ENCODE results near the gene CDRT15. TPM values are rescaled to one million over a fixed set of nuclear protein-coding genes. Genes with fewer than 3 reads are reported as not detected.

Gene CDRT15
- total RNA-seq, 1 experiment from 2014 or later: not detected

DNA sequence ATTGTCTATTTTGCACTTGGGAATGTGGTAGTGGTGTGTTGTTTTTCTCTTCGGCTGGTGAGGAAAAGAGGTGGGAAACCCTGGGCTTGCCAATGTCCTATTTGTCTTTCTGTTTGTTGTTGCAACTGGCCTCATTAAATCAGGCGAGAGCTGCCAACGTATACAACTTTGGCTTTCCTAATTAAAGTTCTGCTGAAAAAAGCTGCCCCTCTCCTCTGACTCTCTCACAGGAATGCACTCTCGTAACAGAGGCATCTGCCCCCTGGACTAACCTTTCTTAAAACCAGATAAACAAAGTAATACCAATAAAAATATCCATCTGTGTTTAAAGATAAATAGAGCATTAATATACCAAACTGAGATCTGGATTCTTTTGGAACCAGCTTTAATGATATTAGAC is 7.8 kb downstream of the CDRT15 start:
- no peak overlapping the region for H4K8ac ChIP-seq (replicated peaks; ENCODE audit: insufficient read length, low read depth, low read length)
- H3K9me3 Mint-ChIP-seq: peaks cover 3 to 11% of the 10 kb centered on the region in 2 experiments; a peak in 4 of 5 replicates
- no peak overlapping the region for H3K4ac ChIP-seq (ENCODE audit: low read depth, low read length)
- H3K4me2 ChIP-seq (ENCODE audit: insufficient read depth, insufficient read length, low read length): no peak overlapping the region
- no peak overlapping the region for H2BK12ac ChIP-seq (ENCODE audit: insufficient read length, low read depth, low read length)
- H3K14ac ChIP-seq (ENCODE audit: insufficient read depth, low read length): no peak overlapping the region
- H4K20me1 ChIP-seq (ENCODE audit: control insufficient read depth, insufficient read depth, insufficient read length): no peaks in the 10 kb centered on the region
- no peak overlapping the region for H3T11ph ChIP-seq (ENCODE audit: low read length)
- H3K9ac ChIP-seq (ENCODE audit: extremely low read depth, insufficient read length, low read length): no peak overlapping the region
- H3K9me3 ChIP-seq (ENCODE audit: control insufficient read depth, low read depth, low read length): no peaks in the 10 kb centered on the region
- no peak overlapping the region for H3K4me3 Mint-ChIP-seq
- no peak overlapping the region for H3K56ac ChIP-seq (ENCODE audit: insufficient read length, low read depth, low read length)
- H2BK20ac ChIP-seq (ENCODE audit: low read depth, low read length, poor library complexity, severe bottlenecking): no peak overlapping the region
- peaks cover 2 to 14% (median 3%) of the 10 kb centered on the region in 3 experiments; a peak in 5 of 7 replicates for H3K36me3 Mint-ChIP-seq (ENCODE audit: insufficient read depth in 1 of 3, low read depth in 3 of 3)
- no peak overlapping the region for H2BK5ac ChIP-seq (ENCODE audit: insufficient read length, low read length)
- H4K5ac ChIP-seq (ENCODE audit: insufficient read length, low read depth, low read length): no peak overlapping the region
- H2AK5ac ChIP-seq (ENCODE audit: insufficient read length, low read length): no peak overlapping the region
- no peaks in the 10 kb centered on the region; the same call in 1 of the 2 replicates for H3K27me3 Mint-ChIP-seq (ENCODE audit: low read depth)
- TF ChIP-seq, protein P1, sequence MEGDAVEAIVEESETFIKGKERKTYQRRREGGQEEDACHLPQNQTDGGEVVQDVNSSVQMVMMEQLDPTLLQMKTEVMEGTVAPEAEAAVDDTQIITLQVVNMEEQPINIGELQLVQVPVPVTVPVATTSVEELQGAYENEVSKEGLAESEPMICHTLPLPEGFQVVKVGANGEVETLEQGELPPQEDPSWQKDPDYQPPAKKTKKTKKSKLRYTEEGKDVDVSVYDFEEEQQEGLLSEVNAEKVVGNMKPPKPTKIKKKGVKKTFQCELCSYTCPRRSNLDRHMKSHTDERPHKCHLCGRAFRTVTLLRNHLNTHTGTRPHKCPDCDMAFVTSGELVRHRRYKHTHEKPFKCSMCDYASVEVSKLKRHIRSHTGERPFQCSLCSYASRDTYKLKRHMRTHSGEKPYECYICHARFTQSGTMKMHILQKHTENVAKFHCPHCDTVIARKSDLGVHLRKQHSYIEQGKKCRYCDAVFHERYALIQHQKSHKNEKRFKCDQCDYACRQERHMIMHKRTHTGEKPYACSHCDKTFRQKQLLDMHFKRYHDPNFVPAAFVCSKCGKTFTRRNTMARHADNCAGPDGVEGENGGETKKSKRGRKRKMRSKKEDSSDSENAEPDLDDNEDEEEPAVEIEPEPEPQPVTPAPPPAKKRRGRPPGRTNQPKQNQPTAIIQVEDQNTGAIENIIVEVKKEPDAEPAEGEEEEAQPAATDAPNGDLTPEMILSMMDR (conservative IDR thresholded peaks at IDR 0.05): no peak
- H2BK15ac ChIP-seq (ENCODE audit: low read depth, low read length): no peak overlapping the region
- no peaks in the 10 kb centered on the region for H3K79me1 ChIP-seq (ENCODE audit: insufficient read depth, low read depth, low read length, poor library complexity, severe bottlenecking)
- H3K27ac ChIP-seq (ENCODE audit: insufficient read length, low read depth, low read length): no peak overlapping the region
- H3K23me2 ChIP-seq (ENCODE audit: insufficient read length, low read depth, low read length, poor library complexity, severe bottlenecking): no peaks in the 10 kb centered on the region
- H3K18ac ChIP-seq (ENCODE audit: insufficient read length, low read depth, low read length): no peak overlapping the region
- H3K79me2 ChIP-seq (ENCODE audit: insufficient read depth, low read length): no peaks in the 10 kb centered on the region
- no peaks in the 10 kb centered on the region for H3K4me1 ChIP-seq (ENCODE audit: insufficient read depth, low read length)
- no peaks in the 10 kb centered on the region for H3K27me3 ChIP-seq (ENCODE audit: insufficient read depth, low read length)
- H4K91ac ChIP-seq (ENCODE audit: insufficient read length, low read depth, low read length): no peak overlapping the region
- H2AFZ ChIP-seq (ENCODE audit: low read length): no peak overlapping the region
- H3K4me1 Mint-ChIP-seq: peaks cover 2% of the 10 kb centered on the region in 2 experiments; a peak in 1 of 4 replicates
- H2BK120ac ChIP-seq (ENCODE audit: low read depth, low read length, poor library complexity, severe bottlenecking): no peak overlapping the region
- DNase-seq: no peak
- no peak overlapping the region for H3K27ac Mint-ChIP-seq
- no CpG with 5 or more reads among the region's 4 CpGs for WGBS (ENCODE audit: extremely low coverage, insufficient read length, low lambda C conversion rate)
- H3K23ac ChIP-seq (ENCODE audit: insufficient read length, low read depth, low read length): no peak overlapping the region

Measured in H9 (cell line).